AG10803 (cell line): Measurements from ENCODE around the gene LLGL2.

Source experiments
- DNase-seq: peaks from one replicate; pipeline ENCODE4 v3.0.0; 2010; ENCODE audit warnings: low read depth
- H3K4me3 ChIP-seq: 2 replicates; pipeline ENCODE4 v1.5.1; 2011; ENCODE audit warnings: mild to moderate bottlenecking, low read length, control low read depth
- TF ChIP-seq, protein P1 (sequence below): conservative IDR thresholded peaks from 2 replicates; pipeline ENCODE4 v1.5.1; 2011; ENCODE audit warnings: mild to moderate bottlenecking, low read length, control low read depth, inconsistent platforms

Gene LLGL2

DNA sequence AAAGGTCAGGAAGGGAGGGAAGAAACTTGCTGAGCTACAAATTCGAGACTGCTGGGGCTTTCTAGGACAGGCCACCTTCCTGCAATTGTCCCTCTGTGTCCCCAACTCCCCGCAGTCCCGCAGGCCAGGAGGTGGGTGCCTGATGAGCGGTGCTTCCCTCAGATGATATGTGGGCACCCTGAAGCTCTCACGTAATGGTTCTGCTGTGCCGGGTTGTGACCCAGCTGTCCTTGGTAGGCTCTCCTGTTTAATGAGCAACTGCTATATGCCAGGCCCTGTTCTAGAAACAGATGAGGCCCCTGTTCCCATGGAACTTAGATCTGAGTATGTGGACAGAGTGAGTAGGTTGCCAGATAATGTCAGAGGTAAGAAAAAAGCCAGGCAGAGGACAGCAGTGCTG lies 40.1 kb downstream of the LLGL2 start:
- no peak for DNase-seq
- TF ChIP-seq, protein P1, sequence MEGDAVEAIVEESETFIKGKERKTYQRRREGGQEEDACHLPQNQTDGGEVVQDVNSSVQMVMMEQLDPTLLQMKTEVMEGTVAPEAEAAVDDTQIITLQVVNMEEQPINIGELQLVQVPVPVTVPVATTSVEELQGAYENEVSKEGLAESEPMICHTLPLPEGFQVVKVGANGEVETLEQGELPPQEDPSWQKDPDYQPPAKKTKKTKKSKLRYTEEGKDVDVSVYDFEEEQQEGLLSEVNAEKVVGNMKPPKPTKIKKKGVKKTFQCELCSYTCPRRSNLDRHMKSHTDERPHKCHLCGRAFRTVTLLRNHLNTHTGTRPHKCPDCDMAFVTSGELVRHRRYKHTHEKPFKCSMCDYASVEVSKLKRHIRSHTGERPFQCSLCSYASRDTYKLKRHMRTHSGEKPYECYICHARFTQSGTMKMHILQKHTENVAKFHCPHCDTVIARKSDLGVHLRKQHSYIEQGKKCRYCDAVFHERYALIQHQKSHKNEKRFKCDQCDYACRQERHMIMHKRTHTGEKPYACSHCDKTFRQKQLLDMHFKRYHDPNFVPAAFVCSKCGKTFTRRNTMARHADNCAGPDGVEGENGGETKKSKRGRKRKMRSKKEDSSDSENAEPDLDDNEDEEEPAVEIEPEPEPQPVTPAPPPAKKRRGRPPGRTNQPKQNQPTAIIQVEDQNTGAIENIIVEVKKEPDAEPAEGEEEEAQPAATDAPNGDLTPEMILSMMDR, result no peak
- no peak overlapping the region for H3K4me3 ChIP-seq

DNA sequence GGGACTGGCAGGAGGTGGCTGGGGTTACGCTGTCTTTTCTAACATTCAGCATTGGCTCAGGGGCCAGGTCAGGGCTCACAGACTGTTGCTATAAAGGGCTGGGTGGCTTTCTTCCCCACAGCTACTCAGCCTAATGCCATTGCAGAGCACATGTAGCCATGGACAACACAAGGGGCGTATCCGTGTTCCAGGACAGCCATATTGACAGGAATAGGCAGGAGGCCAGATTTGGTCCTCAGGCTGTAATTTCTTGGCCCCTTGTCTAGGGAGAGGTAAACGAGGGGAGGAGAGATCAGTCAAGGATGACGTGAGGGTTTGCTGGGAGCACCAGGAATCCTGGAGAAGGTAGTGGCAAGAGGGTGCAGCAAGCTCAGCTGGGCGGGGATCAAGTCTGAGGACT lies 40.9 kb downstream of the LLGL2 start:
- H3K4me3 ChIP-seq, result no peak overlapping the region
- no peak for DNase-seq
- TF ChIP-seq, protein P1, result no peak

DNA sequence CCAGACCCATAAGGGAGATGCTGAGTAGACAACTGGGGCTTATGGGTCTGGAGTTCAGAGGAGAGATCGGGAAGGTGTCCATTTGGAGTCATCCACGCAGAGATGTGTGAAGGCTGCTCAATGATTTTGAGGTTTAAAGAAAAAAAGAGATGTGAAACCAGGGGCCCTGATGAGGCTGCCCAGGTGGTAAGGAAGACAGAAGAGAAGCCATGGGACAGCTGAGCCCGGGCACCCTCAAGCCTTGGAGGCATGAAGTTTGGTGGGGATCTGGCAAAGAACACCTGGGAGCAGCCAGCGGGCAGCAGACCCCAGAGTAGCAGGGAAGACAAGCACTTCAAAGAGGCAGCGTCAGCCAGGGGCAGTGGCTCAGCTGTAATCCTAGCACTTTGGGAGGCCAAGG lies 41.3 kb downstream of the LLGL2 start:
- no peak for DNase-seq
- no peak overlapping the region for H3K4me3 ChIP-seq
- TF ChIP-seq, protein P1, result no peak

DNA sequence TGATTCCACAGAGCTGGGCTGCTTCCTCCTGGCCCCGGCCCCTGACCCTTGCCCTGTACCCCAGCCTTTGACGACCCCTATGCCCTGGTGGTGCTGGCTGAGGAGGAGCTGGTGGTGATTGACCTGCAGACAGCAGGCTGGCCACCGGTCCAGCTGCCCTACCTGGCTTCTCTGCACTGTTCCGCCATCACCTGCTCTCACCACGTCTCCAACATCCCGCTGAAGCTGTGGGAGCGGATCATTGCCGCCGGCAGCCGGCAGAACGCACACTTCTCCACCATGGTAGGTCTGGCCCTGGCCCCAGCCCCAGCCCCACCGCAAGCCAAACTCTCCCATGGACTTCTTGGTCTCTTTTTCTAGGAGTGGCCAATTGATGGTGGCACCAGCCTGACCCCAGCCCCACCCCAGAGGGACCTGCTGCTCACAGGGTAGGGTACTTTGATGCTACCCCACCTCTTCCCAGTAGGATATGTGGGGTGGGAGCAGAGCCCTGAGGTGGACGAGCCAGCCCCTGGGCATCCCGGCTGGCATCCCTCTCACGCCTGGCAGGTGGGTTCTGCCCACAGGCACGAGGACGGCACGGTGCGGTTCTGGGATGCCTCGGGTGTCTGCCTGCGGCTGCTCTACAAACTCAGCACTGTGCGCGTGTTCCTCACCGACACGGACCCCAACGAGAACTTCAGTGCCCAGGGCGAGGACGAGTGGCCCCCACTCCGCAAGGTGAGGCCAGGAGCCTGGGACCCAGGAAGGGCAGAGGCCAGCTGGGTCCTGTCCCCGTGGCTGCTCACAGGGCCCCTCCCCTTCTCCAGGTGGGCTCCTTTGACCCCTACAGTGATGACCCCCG lies 43.1 kb downstream of the LLGL2 start:
- H3K4me3 ChIP-seq, result no peak overlapping the region
- TF ChIP-seq, protein P1, result no peak
- DNase-seq, result no peak

DNA sequence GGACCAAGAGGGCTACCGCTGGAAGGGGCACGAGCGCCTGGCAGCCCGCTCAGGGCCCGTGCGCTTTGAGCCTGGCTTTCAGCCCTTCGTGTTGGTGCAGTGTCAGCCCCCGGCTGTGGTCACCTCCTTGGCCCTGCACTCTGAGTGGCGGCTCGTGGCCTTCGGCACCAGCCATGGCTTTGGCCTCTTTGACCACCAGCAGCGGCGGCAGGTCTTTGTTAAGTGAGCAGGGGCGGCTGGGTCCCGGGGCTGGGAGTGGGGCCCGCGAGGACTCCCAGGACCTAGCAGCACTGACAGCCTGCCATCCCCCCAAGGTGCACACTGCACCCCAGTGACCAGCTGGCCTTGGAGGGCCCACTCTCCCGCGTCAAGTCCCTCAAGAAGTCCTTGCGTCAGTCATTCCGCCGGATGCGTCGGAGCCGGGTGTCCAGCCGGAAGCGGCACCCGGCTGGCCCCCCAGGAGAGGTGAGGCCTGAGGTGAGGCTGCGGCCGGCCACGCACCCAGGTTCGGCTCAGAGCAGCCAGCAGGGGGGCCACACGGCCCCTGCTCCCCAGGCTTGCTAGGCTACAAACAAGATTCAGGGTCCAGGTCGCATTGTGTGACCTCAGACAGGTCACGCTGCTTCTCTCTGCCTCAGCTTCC lies 44.7 kb downstream of the LLGL2 start:
- DNase-seq, result no peak
- H3K4me3 ChIP-seq, result no peak overlapping the region
- TF ChIP-seq, protein P1, result no peak

DNA sequence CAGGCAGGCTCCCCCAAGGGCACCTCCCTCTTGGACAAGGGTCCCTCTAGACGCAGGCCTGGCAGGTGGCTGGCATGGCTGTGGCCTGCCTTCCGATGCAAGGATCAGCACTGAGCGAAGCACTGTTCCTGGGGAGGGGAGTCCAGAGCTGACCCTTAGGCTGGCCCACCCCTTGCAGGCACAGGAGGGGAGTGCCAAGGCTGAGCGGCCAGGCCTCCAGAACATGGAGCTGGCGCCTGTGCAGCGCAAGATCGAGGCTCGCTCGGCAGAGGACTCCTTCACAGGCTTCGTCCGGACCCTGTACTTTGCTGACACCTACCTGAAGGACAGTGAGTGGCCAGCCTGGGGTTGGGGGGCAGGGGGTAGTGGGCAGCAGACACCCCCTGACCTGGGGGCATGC lies 45.3 kb downstream of the LLGL2 start:
- DNase-seq, result no peak

More for the DNA sequence above, 45.3 kb downstream of the LLGL2 start:
- TF ChIP-seq, protein P1, result no peak
- no peak overlapping the region for H3K4me3 ChIP-seq
